ENCODE data around the gene MSI2.

Gene MSI2

GRCh38 chr17:57368637-57369336 lies 112.5 kb downstream of the MSI2 start:
- no peak for DNase-seq (ENCODE audit: low read depth in 3 of 3)

- DNase-seq (ENCODE audit: low read depth in 3 of 3), result no peak
Measured at GRCh38 chr17:57369509-57369945, 113.2 kb downstream of the MSI2 start.

GRCh38 chr17:57370037-57370581 lies 113.8 kb downstream of the MSI2 start:
- DNase-seq (ENCODE audit: low read depth in 3 of 3), result no peak

GRCh38 chr17:57370619-57371018 lies 114.3 kb downstream of the MSI2 start:
- DNase-seq (ENCODE audit: low read depth in 3 of 3), result no peak

- no peak for DNase-seq (ENCODE audit: low read depth in 3 of 3)
Measured at GRCh38 chr17:57372156-57372555, 115.8 kb downstream of the MSI2 start.

- no peak for DNase-seq (ENCODE audit: low read depth in 3 of 3)
Measured at GRCh38 chr17:57373048-57373447, 116.7 kb downstream of the MSI2 start.

- no peak for DNase-seq (ENCODE audit: low read depth in 3 of 3)
Measured at GRCh38 chr17:57373756-57374155, 117.4 kb downstream of the MSI2 start.

- DNase-seq (ENCODE audit: low read depth in 3 of 3), result no peak
Measured at GRCh38 chr17:57375040-57375769, 118.9 kb downstream of the MSI2 start.

- DNase-seq (ENCODE audit: low read depth in 3 of 3), result no peak
Measured at GRCh38 chr17:57375770-57376225, 119.5 kb downstream of the MSI2 start.

GRCh38 chr17:57377094-57377493 lies 120.8 kb downstream of the MSI2 start:
- no peak for DNase-seq (ENCODE audit: low read depth in 3 of 3)

- peak in 2 of 3 donors; percentile 8 for DNase-seq (ENCODE audit: low read depth in 3 of 3)
Measured at GRCh38 chr17:57379237-57379894, 123.0 kb downstream of the MSI2 start.

- no peak for DNase-seq (ENCODE audit: low read depth in 3 of 3)
Measured at GRCh38 chr17:57379895-57380434, 123.6 kb downstream of the MSI2 start.

- no peak for DNase-seq (ENCODE audit: low read depth in 3 of 3)
Measured at GRCh38 chr17:57381498-57381897, 125.2 kb downstream of the MSI2 start.

GRCh38 chr17:57384219-57384618 lies 127.9 kb downstream of the MSI2 start:
- no peak for DNase-seq (ENCODE audit: low read depth in 3 of 3)

- DNase-seq (ENCODE audit: low read depth in 3 of 3), result no peak
Measured at GRCh38 chr17:57385975-57386374, 129.7 kb downstream of the MSI2 start.

- DNase-seq (ENCODE audit: low read depth in 3 of 3), result no peak
Measured at GRCh38 chr17:57387575-57387974, 131.3 kb downstream of the MSI2 start.

GRCh38 chr17:57388131-57388725 lies 131.9 kb downstream of the MSI2 start:
- DNase-seq (ENCODE audit: low read depth in 3 of 3), result no peak

GRCh38 chr17:57389473-57389872 lies 133.2 kb downstream of the MSI2 start:
- DNase-seq (ENCODE audit: low read depth in 3 of 3), result no peak

GRCh38 chr17:57391076-57391825 lies 134.9 kb downstream of the MSI2 start:
- no peak for DNase-seq (ENCODE audit: low read depth in 3 of 3)

- DNase-seq (ENCODE audit: low read depth in 3 of 3), result no peak
Measured at GRCh38 chr17:57391857-57392471, 135.6 kb downstream of the MSI2 start.
